Measurements from ENCODE around the gene SEMA3G.

Gene SEMA3G
- total RNA-seq: 0 to 2.0 (median 0.25) reads per million in 18 experiments

DNA sequence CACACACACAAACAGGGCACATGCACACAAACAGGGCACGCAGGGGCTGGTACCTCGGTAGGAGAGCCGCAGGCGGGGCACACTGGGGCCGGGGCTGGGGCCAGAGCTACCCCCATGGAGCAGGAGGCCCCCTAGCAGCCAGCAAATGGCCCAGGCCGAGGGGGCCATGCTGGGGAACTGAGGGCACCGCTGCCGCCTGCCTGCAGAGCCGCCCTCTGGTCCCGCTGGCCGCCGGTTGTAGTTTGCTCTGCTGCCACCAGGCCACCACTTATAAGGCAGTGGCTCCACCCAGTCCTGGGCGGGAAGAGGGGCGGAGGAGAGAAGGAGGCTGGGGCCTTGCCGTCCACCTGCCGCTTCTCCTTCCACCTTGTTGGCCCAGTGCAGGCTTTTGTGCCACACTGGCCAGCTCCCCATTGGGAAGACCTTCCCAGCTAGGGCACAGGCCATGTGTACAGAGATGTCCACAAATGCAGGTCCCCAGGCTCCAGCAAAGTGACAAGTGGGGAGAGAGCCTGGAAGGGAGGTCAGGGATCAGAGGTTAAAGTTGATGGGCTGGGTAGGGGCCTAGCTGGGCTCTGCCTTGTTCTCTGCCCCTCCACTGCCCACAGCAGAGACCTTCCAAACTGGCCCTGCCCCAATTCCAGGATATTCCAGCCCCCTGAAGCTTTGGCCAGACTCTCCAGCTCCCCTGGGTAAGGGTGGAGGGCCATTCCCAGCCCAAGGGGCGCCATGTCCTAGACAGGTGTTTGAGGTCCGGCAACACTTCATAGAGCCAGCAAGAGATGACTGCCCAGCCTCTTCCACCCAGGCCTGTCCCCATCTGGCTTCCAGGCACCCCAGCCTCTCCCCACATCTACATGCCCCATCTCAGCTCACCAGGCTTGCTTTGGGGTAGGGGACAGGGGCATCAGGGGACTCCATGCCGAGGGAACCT is at the start of gene SEMA3G:
SEMA3G (minus strand) TSS at position 244 of the 934 bp plus-strand sequence; CDS start at position 168, 76 bp downstream.
- peak; percentile 67 to 81 for DNase-seq

DNA sequence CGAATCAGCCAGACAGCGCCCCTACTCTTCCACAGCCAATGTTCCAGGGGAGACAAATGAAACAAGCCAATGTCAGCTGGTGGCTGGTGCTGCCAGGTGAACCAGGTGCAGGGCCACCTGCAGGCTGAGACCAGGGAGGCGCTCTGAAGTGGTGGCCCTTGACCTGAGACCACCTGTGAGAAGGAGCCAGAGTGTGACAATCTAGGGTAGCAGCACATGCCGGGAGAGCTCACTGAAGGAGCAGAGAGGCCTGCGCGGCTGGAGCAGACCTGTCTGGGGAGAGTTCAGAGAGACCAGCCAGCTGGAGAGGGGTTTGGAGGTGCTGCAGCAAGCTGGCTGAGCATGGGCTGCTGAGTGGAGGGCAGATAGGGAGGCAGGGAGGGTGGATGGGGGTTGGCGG is 49.5 kb upstream of the SEMA3G start:
- no peak for DNase-seq

DNA sequence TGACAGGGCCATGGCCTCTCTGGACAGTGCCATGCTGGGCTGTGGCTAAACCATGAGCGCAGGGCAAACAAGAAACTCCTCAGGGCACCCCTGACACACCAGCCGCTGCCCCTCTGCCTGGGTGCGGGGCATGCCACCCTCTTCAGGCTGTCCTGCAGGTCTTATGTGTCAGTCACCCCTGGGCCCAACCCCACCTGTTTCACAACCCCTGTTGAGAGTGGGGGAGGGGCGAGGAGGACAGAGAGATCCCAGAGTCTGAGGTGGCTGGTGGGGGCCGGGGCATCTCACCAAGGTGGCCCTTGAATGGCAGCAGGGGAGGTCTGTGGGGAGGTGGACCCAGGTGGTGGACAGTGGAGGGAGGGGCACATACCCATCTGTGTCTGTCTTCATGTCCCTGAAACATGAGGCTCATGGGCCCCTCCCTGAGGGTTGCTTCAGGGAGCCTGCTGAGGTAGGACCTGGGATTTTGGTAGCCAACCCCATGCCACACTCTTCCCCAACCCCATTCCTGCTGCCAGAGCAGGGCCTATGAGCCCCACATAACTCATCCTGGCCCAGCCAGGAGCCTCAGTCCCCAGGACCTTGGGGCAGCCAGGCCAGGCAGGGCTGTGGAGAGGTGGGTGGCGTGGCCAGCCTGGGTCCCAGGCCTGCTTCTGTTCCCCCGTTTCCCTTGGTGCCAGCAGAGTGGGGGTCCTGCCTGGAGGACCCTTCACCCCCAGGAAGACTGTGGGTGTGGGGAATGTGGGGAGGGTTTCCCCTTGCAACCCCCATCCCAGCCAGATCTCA is 48.5 kb upstream of the SEMA3G start:
- DNase-seq: no peak

DNA sequence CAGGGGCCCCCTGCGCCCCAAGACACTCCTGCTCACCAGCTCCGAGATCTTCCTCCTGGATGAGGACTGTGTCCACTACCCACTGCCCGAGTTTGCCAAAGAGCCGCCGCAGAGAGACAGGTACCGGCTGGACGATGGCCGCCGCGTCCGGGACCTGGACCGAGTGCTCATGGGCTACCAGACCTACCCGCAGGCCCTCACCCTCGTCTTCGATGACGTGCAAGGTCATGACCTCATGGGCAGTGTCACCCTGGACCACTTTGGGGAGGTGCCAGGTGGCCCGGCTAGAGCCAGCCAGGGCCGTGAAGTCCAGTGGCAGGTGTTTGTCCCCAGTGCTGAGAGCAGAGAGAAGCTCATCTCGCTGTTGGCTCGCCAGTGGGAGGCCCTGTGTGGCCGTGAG is 47.2 kb upstream of the SEMA3G start:
- no peak for DNase-seq

DNA sequence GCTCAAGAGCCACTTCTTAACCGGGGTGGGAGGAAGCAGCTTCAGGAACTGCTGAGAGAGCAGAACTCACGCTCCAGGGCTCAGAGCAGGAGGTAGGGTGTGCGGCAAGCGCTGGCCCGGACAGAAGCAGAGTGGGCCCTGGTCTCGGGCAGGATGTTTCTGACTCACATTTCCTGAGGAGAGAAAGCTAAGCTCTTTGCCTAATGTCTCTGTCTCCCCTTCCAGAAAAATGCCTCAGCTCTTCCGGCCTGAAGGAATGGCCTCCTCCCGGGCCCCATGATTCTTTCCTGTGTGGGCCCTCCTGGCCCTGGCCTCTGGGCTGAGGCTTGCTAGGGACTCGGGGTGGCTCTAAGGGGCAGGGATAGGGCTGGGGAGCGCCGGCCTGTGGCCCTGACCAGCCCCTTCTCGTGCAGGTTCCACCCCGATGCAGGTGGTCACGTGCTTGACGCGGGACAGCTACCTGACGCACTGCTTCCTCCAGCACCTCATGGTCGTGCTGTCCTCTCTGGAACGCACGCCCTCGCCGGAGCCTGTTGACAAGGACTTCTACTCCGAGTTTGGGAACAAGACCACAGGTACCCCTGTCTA is 46.1 kb upstream of the SEMA3G start:
- peak; percentile 65 to 76 for DNase-seq

DNA sequence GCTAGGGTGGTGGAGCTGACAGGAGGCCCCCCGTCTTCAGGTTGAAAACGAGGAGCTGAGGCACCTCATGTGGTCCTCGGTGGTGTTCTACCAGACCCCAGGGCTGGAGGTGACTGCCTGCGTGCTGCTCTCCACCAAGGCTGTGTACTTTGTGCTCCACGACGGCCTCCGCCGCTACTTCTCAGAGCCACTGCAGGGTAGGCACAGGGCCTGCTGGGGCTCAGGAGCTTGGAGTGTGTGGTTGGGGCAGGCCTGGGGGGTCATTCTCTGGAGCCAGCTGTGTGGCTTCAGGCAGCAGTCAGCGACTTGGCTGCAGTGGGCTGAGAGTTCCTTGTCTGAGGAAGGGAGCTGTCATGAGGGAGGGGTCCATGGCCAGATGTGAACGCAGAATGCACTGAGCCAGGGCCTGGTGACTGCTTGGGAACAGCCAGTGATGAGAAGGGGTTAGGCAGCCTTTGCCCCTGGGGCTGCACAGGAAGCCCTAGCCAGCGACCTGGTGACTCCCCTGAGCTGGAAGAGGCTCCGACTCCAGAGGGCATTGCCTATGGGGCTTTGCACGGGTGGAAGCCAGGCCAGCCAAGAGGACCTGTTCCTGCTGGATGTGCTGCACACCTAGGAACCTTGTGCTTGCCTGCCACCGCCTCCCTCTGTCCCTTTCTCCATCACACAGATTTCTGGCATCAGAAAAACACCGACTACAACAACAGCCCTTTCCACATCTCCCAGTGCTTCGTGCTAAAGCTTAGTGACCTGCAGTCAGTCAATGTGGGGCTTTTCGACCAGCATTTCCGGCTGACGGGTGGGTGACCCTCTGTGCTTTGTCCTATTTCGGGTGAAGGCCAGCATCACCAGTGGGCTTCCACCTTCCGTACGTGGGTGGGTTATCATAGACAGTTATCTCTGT is 45.4 kb upstream of the SEMA3G start:
- no peak for DNase-seq

DNA sequence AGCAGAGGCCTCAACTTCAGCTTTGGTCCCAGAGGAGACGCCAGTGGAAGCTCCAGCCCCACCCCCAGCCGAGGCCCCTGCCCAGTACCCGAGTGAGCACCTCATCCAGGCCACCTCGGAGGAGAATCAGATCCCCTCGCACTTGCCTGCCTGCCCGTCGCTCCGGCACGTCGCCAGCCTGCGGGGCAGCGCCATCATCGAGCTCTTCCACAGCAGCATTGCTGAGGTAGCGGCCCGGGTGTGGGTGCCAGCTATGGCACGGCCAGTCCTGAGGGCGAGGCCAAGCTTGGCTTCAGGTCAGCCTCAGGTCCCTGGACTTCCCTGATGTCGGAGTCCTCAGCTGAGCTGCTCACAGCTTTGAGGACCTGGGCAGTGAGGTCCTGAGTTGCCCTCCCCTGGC is 44.5 kb upstream of the SEMA3G start:
- no peak for DNase-seq

DNA sequence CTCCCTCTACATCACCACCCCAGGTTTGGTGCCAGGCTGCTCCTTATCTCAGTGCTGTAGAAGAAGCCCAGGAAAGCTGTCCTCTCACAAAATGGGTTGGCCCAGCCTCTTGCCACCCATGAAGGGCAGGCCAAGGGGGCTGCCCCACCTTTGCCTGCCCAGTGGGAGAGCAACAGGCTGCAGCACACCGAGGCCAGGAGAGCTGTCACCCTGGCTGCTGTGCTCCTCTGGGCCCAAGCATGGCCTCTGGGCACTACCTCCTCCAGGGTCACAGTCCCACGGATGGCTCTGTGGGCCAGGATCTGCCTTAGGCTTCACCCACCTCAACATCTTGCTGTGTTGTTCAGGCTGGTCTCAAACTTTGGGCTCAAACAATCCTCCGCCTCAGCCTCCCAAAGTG is 43.8 kb upstream of the SEMA3G start:
- no peak for DNase-seq

DNA sequence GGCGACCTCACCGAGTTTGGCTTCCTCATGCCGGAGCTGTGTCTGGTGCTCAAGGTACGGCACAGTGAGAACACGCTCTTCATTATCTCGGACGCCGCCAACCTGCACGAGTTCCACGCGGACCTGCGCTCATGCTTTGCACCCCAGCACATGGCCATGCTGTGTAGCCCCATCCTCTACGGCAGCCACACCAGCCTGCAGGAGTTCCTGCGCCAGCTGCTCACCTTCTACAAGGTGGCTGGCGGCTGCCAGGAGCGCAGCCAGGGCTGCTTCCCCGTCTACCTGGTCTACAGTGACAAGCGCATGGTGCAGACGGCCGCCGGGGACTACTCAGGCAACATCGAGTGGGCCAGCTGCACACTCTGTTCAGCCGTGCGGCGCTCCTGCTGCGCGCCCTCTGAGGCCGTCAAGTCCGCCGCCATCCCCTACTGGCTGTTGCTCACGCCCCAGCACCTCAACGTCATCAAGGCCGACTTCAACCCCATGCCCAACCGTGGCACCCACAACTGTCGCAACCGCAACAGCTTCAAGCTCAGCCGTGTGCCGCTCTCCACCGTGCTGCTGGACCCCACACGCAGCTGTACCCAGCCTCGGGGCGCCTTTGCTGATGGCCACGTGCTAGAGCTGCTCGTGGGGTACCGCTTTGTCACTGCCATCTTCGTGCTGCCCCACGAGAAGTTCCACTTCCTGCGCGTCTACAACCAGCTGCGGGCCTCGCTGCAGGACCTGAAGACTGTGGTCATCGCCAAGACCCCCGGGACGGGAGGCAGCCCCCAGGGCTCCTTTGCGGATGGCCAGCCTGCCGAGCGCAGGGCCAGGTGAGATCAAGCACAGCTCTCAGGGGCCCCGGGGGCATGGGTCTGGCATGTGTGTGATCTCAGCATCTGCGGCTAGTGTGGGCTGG is 43.1 kb upstream of the SEMA3G start:
- DNase-seq: no peak

DNA sequence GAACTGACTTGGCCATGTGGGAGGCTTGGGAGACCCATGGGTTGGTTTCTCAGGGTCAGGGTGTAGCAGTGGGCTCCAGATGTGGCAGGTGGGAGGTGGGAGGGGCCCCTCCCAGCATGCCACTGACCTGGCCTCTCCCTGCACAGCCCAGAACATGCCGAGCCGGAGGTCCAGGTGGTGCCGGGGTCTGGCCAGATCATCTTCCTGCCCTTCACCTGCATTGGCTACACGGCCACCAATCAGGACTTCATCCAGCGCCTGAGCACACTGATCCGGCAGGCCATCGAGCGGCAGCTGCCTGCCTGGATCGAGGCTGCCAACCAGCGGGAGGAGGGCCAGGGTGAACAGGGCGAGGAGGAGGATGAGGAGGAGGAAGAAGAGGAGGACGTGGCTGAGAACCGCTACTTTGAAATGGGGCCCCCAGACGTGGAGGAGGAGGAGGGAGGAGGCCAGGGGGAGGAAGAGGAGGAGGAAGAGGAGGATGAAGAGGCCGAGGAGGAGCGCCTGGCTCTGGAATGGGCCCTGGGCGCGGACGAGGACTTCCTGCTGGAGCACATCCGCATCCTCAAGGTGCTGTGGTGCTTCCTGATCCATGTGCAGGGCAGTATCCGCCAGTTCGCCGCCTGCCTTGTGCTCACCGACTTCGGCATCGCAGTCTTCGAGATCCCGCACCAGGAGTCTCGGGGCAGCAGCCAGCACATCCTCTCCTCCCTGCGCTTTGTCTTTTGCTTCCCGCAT is 42.3 kb upstream of the SEMA3G start:
- DNase-seq: no peak

DNA sequence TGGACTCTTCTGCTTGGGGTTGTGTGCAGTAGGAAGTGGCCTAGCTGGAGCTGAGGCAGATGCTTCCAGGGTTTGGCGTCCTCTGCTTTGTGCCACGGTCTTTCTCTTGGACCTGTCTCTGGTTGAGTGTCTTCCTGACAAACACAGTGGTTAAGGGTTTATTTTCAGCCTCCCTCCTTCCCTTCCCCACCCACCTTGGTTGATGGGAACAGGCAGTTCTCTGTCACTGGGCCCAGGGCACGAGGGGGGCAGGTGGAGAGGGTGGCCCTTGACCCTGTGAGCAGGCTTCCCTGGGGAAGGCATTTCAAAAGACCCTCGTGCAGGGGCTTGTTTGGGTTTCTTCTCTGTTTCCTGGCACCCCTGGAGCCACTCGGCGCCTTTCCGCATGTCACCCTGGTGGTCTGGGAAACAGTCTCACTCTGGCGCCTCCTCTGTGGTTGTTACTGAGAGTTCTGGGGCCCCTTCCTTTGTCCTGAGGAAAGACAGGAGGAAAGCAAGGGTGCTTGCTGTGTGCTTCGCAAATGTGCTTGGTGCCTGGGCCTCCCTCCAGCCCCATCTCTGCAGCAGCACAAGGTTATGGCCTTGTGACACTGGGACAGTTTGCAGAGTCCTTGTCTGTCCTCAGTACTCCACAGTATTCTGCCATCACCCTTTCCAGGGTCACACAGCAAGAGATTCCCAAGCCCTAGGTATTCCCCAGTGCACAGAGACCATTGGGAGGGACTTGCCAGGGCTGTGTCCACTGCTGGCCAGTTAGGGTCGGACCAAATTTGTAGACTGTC is 40.0 kb upstream of the SEMA3G start:
- DNase-seq: no peak

DNA sequence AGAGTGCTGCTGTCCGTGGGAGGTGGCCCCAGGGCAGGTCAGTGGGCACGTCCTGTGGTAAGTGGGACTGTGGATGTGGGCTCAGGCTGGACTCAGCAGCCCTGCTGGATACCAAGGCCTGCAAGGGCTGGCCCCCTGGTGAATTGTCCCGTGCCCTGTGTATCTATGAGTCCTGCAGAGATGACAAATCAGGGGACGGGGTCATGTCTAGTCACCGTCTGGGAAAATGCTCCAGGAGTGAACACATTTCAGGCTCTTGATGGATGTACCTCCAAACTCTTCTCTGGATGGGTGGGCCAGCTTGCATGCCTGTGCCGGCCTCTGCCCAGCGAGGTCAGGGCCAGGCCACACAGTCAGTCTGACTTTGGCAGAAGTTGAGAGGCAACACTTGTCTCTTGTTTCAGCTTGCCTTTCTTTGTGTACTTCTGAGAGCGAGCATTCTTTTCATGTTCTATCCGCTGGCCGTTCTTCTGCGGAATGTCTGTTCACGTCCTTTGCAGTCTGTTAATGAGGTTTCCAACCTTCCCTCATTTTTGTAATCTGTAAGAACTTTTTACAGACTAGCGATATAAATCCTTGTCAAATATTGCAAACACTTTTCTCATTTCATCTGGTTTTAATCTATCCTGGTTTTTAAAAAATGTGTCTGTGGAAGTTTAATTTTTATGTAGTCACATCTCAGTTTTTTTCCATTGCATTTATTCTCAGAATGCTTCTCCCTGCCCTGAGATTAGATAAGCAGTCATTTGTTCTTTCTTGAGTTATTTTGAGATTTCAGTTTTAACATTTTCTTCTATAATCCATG is 38.9 kb upstream of the SEMA3G start:
- no peak for DNase-seq

DNA sequence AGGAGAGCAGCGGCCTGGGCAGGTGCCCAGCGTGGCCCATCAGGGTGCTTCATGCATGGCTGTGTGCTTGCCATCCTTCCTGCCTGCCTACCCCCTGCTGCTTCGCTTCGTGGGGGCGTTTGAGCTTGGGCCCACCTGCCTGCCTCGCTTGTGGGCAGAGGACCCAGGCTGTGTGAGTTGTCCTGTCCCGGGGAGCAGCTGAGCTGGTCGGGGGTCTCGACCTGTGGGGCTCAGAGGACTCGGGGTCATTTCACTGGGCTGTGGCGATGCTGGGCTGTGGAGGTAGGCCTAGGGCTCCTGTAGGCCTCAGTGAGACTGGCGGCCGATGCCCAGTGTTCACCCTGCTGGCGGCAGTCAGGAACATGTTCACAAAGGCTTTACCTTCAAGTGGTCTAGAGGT is 38.2 kb upstream of the SEMA3G start:
- DNase-seq: no peak

DNA sequence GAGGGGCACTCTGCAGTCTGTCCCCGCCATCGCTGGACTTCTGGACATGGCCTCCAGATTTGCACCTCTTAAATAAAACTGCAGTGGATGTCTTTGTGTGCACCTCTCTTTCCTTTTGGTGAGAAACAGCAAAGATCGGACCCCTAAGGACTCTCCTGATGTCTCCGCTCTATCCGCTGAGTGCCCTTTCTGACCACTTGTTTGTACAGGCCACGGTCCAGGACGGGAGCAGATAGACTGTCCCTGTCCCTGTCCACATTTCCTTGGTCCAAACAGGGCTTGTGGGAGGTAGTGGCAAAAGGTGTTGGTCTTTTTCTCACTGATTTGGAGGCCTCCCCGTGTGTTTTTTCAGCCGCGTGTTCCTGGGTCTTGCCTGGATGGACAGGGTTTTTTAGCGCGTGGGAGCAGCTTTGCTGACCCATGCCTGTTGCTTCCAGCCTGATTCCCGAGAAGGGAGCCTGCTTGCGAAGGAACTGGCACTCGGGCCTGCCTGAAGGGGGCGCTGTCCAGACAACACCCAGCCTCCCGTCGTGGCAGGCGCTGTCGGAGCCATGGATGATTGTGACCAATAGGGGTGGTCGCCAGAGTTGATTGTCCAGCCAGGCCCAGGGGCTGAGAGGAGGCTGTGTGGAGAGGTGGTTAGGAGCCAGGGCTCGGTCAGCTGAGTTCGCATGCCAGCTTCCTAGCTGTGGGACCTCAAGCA is 37.1 kb upstream of the SEMA3G start:
- DNase-seq: no peak

DNA sequence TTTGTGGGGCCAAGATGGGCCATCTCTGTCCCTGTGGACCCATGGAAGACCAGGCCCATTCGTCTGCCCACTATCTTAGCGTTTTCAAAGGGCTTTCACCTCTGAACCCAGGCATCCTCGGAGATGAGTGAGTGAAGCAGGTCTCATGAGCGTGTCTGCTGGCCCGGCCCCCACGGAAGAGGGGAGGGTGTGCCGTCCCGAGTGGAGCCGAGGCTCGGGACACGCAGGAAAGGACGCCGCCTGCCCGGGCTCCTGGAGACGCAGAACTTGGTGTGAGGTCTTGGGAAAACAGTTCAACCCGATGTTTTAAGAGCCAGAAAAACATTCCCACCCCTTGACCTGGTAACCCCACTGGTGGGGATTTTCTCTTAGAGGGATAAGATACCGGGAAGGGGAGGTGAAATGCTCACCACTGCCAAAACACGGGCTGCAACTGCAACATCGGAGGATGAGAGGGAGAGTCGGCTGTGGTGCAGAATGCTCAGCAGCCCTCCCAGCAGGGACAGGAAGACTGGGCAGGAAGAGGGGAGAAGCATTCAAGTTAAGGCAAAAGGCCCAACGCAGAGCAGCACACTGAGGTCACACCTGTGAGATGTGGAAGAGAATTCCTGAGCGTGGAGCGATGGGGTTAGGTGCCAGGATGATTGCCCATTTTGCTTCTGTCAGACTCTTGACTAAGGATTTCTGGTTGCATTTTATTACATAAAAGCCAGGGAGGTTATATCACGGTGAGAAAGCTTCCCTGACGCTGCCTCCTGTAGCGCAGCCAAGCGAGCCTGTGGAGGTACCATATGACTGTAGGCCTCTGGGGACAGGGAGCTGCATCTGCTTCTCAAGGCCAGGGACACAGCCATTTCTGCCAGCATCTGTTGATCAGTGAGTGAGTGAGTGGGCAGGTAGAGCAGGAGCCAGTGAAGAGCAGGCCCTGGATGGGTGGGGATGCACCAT is 36.1 kb upstream of the SEMA3G start:
- DNase-seq: no peak

DNA sequence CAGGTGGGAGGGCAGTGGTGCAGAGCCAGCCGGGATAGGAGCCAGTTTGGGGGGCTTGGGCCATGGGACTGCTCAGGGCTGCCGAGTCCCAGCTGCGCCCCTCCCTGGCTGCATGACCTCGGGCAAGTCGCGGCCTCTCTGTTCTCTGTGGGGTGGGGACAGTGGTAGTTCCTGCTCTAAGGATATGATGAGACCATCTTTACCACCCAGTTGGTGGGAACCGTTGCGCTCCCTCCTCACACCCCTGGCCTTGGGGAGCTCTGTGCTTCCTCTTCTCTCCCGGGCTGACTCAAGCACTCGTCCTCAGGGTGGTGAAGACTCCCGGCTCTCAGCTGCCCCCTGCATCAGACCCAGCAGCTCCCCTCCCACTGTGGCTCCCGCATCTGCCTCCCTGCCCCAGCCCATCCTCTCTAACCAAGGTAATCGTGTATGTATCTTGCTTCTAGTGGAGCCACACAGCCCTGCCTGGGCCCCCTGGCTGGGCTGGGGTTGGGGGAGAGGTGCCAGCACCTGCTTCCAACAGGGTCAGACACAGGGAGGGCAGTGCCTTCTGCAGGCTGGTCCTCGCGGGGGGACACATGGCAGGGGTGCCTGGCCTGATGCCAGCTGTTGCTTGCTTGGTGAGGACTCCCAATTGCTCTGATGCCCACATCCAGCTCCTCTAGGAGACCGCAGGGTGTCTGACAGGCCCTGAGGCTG is 35.1 kb upstream of the SEMA3G start:
- peak in 1 of 2 donors; percentile 30 for DNase-seq
